ENCODE results near the gene USP22.
A peak's percentile ranks its signal among the peaks of the same experiment; 100 is the strongest.

USP22 gene

GRCh38 chr17:21036361-21036881 is 6.4 kb downstream of the USP22 start:
- peaks cover 64% of the 10 kb centered on the region for H3K4me1 Mint-ChIP-seq (ENCODE audit: low read depth)
- peak overlapping the region; percentile 26 for H3K4me3 Mint-ChIP-seq
- no peaks in the 10 kb centered on the region for H3K9me3 Mint-ChIP-seq
- no peaks in the 10 kb centered on the region for H3K27me3 Mint-ChIP-seq (ENCODE audit: low read depth)
- H3K36me3 Mint-ChIP-seq (ENCODE audit: low read depth), result peaks cover 20% of the 10 kb centered on the region
- peak overlapping the region; percentile 65 for H3K27ac Mint-ChIP-seq

- H3K4me3 Mint-ChIP-seq, result peak overlapping the region; percentile 82
- no peaks in the 10 kb centered on the region for H3K27me3 Mint-ChIP-seq (ENCODE audit: low read depth)
- H3K27ac Mint-ChIP-seq, result peak overlapping the region; percentile 94
- H3K36me3 Mint-ChIP-seq (ENCODE audit: low read depth), result peaks cover 19% of the 10 kb centered on the region
- no peaks in the 10 kb centered on the region for H3K9me3 Mint-ChIP-seq
- peaks cover 62% of the 10 kb centered on the region for H3K4me1 Mint-ChIP-seq (ENCODE audit: low read depth)
Measured at GRCh38 chr17:21035406-21035805, 7.4 kb downstream of the USP22 start.

- Mint-ChIP-seq H3K9me3 (no peaks in the 10 kb centered on the region), H3K4me1 (ENCODE audit: low read depth) (peaks cover 62% of the 10 kb centered on the region), H3K36me3 (ENCODE audit: low read depth) (peaks cover 19% of the 10 kb centered on the region), H3K4me3 (peak overlapping the region; percentile 82), H3K27ac (peak overlapping the region; percentile 94), H3K27me3 (ENCODE audit: low read depth) (no peaks in the 10 kb centered on the region)
Measured at GRCh38 chr17:21034340-21035235, 8.2 kb downstream of the USP22 start.

- H3K27ac Mint-ChIP-seq, result peak overlapping the region; percentile 81
- peak overlapping the region; percentile 76 for H3K4me3 Mint-ChIP-seq
- peaks cover 19% of the 10 kb centered on the region for H3K36me3 Mint-ChIP-seq (ENCODE audit: low read depth)
- H3K4me1 Mint-ChIP-seq (ENCODE audit: low read depth), result peaks cover 70% of the 10 kb centered on the region
- H3K9me3 Mint-ChIP-seq, result no peaks in the 10 kb centered on the region
- H3K27me3 Mint-ChIP-seq (ENCODE audit: low read depth), result no peaks in the 10 kb centered on the region
Measured at GRCh38 chr17:21033350-21033749, 9.5 kb downstream of the USP22 start.

- Mint-ChIP-seq H3K27me3 (ENCODE audit: low read depth) (no peaks in the 10 kb centered on the region), H3K4me3 (no peak overlapping the region), H3K9me3 (no peaks in the 10 kb centered on the region), H3K36me3 (ENCODE audit: low read depth) (peaks cover 22% of the 10 kb centered on the region), H3K27ac (no peak overlapping the region), H3K4me1 (ENCODE audit: low read depth) (peaks cover 64% of the 10 kb centered on the region)
Measured at GRCh38 chr17:21031756-21032396, 10.9 kb downstream of the USP22 start.

- no peaks in the 10 kb centered on the region for H3K27me3 Mint-ChIP-seq (ENCODE audit: low read depth)
- no peak overlapping the region for H3K4me3 Mint-ChIP-seq
- peaks cover 54% of the 10 kb centered on the region for H3K4me1 Mint-ChIP-seq (ENCODE audit: low read depth)
- H3K27ac Mint-ChIP-seq, result no peak overlapping the region
- no peaks in the 10 kb centered on the region for H3K9me3 Mint-ChIP-seq
- H3K36me3 Mint-ChIP-seq (ENCODE audit: low read depth), result peaks cover 15% of the 10 kb centered on the region
Measured at GRCh38 chr17:21030375-21030774, 12.4 kb downstream of the USP22 start.

- no peaks in the 10 kb centered on the region for H3K9me3 Mint-ChIP-seq
- no peak overlapping the region for H3K4me3 Mint-ChIP-seq
- peak overlapping the region; percentile 64 for H3K27ac Mint-ChIP-seq
- H3K27me3 Mint-ChIP-seq (ENCODE audit: low read depth), result no peaks in the 10 kb centered on the region
- H3K36me3 Mint-ChIP-seq (ENCODE audit: low read depth), result peaks cover 19% of the 10 kb centered on the region
- H3K4me1 Mint-ChIP-seq (ENCODE audit: low read depth), result peaks cover 49% of the 10 kb centered on the region
Measured at GRCh38 chr17:21029515-21029914, 13.3 kb downstream of the USP22 start.

- Mint-ChIP-seq H3K4me3 (no peak overlapping the region), H3K9me3 (no peaks in the 10 kb centered on the region), H3K4me1 (ENCODE audit: low read depth) (peaks cover 49% of the 10 kb centered on the region), H3K36me3 (ENCODE audit: low read depth) (peaks cover 21% of the 10 kb centered on the region), H3K27ac (peak overlapping the region; percentile 64), H3K27me3 (ENCODE audit: low read depth) (no peaks in the 10 kb centered on the region)
Measured at GRCh38 chr17:21029036-21029435, 13.8 kb downstream of the USP22 start.

- Mint-ChIP-seq H3K27ac (peak overlapping the region; percentile 55), H3K36me3 (ENCODE audit: low read depth) (peaks cover 22% of the 10 kb centered on the region), H3K27me3 (ENCODE audit: low read depth) (no peaks in the 10 kb centered on the region), H3K9me3 (no peaks in the 10 kb centered on the region), H3K4me1 (ENCODE audit: low read depth) (peaks cover 46% of the 10 kb centered on the region), H3K4me3 (no peak overlapping the region)
Measured at GRCh38 chr17:21028192-21028591, 14.6 kb downstream of the USP22 start.

- Mint-ChIP-seq H3K4me1 (ENCODE audit: low read depth) (peaks cover 44% of the 10 kb centered on the region), H3K9me3 (no peaks in the 10 kb centered on the region), H3K36me3 (ENCODE audit: low read depth) (peaks cover 26% of the 10 kb centered on the region), H3K27me3 (ENCODE audit: low read depth) (no peaks in the 10 kb centered on the region), H3K4me3 (no peak overlapping the region), H3K27ac (no peak overlapping the region)
Measured at GRCh38 chr17:21027031-21027430, 15.8 kb downstream of the USP22 start.

- H3K9me3 Mint-ChIP-seq, result no peaks in the 10 kb centered on the region
- H3K27ac Mint-ChIP-seq, result no peak overlapping the region
- H3K27me3 Mint-ChIP-seq (ENCODE audit: low read depth), result no peaks in the 10 kb centered on the region
- H3K36me3 Mint-ChIP-seq (ENCODE audit: low read depth), result peaks cover 34% of the 10 kb centered on the region
- no peak overlapping the region for H3K4me3 Mint-ChIP-seq
- H3K4me1 Mint-ChIP-seq (ENCODE audit: low read depth), result peaks cover 38% of the 10 kb centered on the region
Measured at GRCh38 chr17:21025451-21025850, 17.4 kb downstream of the USP22 start.

GRCh38 chr17:21024024-21024423 is 18.8 kb downstream of the USP22 start:
- Mint-ChIP-seq H3K36me3 (ENCODE audit: low read depth) (peaks cover 46% of the 10 kb centered on the region), H3K4me1 (ENCODE audit: low read depth) (peaks cover 29% of the 10 kb centered on the region), H3K27ac (peak overlapping the region; percentile 2), H3K27me3 (ENCODE audit: low read depth) (no peaks in the 10 kb centered on the region), H3K4me3 (no peak overlapping the region), H3K9me3 (no peaks in the 10 kb centered on the region)

GRCh38 chr17:21021208-21021803 is 21.5 kb downstream of the USP22 start:
- no peaks in the 10 kb centered on the region for H3K9me3 Mint-ChIP-seq
- no peaks in the 10 kb centered on the region for H3K27me3 Mint-ChIP-seq (ENCODE audit: low read depth)
- peaks cover 22% of the 10 kb centered on the region for H3K4me1 Mint-ChIP-seq (ENCODE audit: low read depth)
- H3K4me3 Mint-ChIP-seq, result no peak overlapping the region
- no peak overlapping the region for H3K27ac Mint-ChIP-seq
- peaks cover 54% of the 10 kb centered on the region for H3K36me3 Mint-ChIP-seq (ENCODE audit: low read depth)

GRCh38 chr17:21020622-21021021 is 22.2 kb downstream of the USP22 start:
- Mint-ChIP-seq H3K4me3 (no peak overlapping the region), H3K4me1 (ENCODE audit: low read depth) (peaks cover 22% of the 10 kb centered on the region), H3K27me3 (ENCODE audit: low read depth) (no peaks in the 10 kb centered on the region), H3K27ac (no peak overlapping the region), H3K9me3 (no peaks in the 10 kb centered on the region), H3K36me3 (ENCODE audit: low read depth) (peaks cover 57% of the 10 kb centered on the region)

Data from T-helper 1 cell treated with Interleukin-12 subunit alpha and Interleukin-12 subunit beta and Interleukin-4 antibody, amounts not matched to agents 30 μg/mL and 1 μg/mL, for 36 hours (primary cell).